GM21360 (cell line): ENCODE data around the gene SMOC2.
"Not testable (repeated sequence)": the region's sequence is repeated elsewhere in the genome, so short reads cannot be mapped to it uniquely, and the experiment has no call there.

Experiments used
- ATAC-seq: cut with Tn5 transposase; IDR thresholded peaks from one replicate; pipeline ENCODE4 v1.9.1; 2021; ENCODE audit warnings: mild to moderate bottlenecking, moderate library complexity; ENCODE audit not compliant: unreplicated experiment

Gene SMOC2

GRCh38 chr6:168563656-168564055 is 122.7 kb downstream of the SMOC2 start:
- ATAC-seq = no peak

- ATAC-seq = no peak
Measured at GRCh38 chr6:168565112-168565511, 124.1 kb downstream of the SMOC2 start.

- ATAC-seq = no peak
Measured at GRCh38 chr6:168570211-168570610, 129.2 kb downstream of the SMOC2 start.

GRCh38 chr6:168571268-168571667 is 130.3 kb downstream of the SMOC2 start:
- no peak for ATAC-seq

GRCh38 chr6:168573276-168573835 is 132.4 kb downstream of the SMOC2 start:
- not testable (repeated sequence) for ATAC-seq

GRCh38 chr6:168574075-168574698 is 133.2 kb downstream of the SMOC2 start:
- ATAC-seq = no peak

GRCh38 chr6:168574699-168575195 is 133.8 kb downstream of the SMOC2 start:
- no peak for ATAC-seq

GRCh38 chr6:168575346-168576098 is 134.5 kb downstream of the SMOC2 start:
- ATAC-seq = no peak

- no peak for ATAC-seq
Measured at GRCh38 chr6:168576388-168576787, 135.4 kb downstream of the SMOC2 start.

GRCh38 chr6:168577496-168577895 is 136.5 kb downstream of the SMOC2 start:
- ATAC-seq = no peak

- ATAC-seq = no peak
Measured at GRCh38 chr6:168578036-168578435, 137.1 kb downstream of the SMOC2 start.

- no peak for ATAC-seq
Measured at GRCh38 chr6:168581236-168581635, 140.3 kb downstream of the SMOC2 start.

GRCh38 chr6:168581706-168582105 is 140.7 kb downstream of the SMOC2 start:
- ATAC-seq = no peak

- ATAC-seq = no peak
Measured at GRCh38 chr6:168582571-168582981, 141.6 kb downstream of the SMOC2 start.

GRCh38 chr6:168583126-168583525 is 142.1 kb downstream of the SMOC2 start:
- no peak for ATAC-seq

- no peak for ATAC-seq
Measured at GRCh38 chr6:168583821-168584220, 142.8 kb downstream of the SMOC2 start.

GRCh38 chr6:168584249-168584648 is 143.3 kb downstream of the SMOC2 start:
- no peak for ATAC-seq

GRCh38 chr6:168584671-168585070 is 143.7 kb downstream of the SMOC2 start:
- ATAC-seq = no peak

- no peak for ATAC-seq
Measured at GRCh38 chr6:168585441-168585840, 144.5 kb downstream of the SMOC2 start.

GRCh38 chr6:168589275-168589674 is 148.3 kb downstream of the SMOC2 start:
- no peak for ATAC-seq

- ATAC-seq = no peak
Measured at GRCh38 chr6:168590406-168590805, 149.4 kb downstream of the SMOC2 start.

- ATAC-seq = no peak
Measured at GRCh38 chr6:168596344-168596743, 155.4 kb downstream of the SMOC2 start.
